ENCODE measurements around the gene NHLRC4.

Gene NHLRC4

DNA sequence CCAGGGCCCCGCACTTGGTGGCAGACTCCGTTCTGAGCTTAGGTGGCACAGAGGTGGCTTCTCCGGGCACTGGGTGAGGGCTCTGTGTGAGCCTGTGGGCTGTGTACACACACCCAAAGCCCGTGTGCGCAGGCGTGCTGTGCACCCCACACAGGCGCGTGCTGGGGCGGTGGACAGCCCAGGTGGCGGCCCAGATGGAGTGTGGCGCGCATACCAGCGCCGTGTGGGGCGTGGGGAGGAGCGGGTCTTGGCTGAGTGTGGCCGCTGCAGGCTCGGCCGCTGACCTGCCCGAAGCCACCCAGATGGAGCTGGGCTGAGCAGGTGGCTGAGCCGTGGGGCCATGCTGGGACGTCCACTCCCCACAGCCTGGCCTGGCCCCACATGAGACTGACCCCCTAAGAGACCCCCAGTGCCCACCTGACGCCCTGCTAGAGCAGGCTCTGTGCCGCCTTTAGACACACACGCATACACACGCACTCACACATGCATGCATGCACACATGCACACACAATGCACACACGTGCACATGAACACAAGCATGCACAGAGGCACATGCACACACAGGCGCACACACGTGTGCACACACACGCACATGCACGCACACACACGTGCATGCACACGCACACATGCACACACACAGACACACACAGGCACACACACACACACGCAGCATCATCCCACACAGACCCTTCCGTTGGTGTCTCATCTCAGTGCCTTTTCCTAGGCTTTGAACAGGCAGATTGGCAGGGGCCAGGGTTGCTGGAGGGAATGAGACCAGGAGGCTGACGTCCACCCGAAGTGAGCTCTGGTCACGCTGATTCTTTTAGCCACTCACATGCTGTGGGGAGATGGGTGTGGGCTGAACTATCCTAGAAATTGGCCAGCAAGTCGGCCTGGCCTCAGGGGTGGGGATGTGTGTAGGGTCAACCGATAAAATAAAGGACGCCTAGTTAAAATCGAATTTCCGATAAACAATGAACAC, 4.6 kb upstream of the NHLRC4 start:
- no peak overlapping the region for H3K4me3 ChIP-seq (ENCODE audit: extremely low read depth, insufficient read depth, low read length, poor library complexity, severe bottlenecking)
- peaks cover 19% of the 10 kb centered on the region for H3K4me1 ChIP-seq (ENCODE audit: control insufficient read depth, insufficient read depth, low read length, poor library complexity, severe bottlenecking)

DNA sequence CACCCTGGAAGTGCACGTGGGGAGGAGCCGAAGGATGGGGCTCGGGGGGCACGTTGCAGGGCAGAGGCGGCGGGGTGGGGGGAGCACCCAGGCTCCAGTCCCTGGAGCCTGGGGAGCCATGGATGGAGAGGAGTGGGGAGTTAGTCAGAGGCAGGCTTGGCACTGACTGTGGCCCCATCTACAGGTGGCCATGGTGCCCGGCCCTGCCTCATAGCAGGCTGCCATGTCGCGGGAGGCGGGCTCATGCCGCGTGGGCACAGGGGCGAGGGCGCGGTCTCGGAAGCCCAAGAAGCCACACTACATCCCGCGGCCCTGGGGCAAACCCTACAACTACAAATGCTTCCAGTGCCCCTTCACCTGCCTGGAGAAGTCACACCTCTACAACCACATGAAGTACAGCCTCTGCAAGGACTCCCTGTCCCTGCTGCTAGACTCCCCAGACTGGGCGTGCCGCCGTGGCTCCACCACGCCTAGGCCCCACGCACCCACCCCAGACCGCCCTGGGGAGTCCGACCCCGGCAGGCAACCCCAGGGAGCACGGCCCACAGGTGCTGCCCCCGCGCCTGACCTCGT, 3.6 kb upstream of the NHLRC4 start:
- Histone ChIP-seq H3K36me3 (ENCODE audit: control insufficient read depth, insufficient read depth, low read length) (no peaks in the 10 kb centered on the region), H3K4me1 (ENCODE audit: control insufficient read depth, insufficient read depth, low read length, poor library complexity, severe bottlenecking) (peaks cover 19% of the 10 kb centered on the region), H3K27ac (ENCODE audit: low read depth, low read length, severe bottlenecking) (no peak overlapping the region), H3K9me3 (ENCODE audit: control insufficient read depth, low read length) (no peaks in the 10 kb centered on the region), H3K4me3 (ENCODE audit: extremely low read depth, insufficient read depth, low read length, poor library complexity, severe bottlenecking) (no peak overlapping the region)
- WGBS, 2 experiments (ENCODE audit: insufficient coverage in 2 of 2), result 88 to 93% methylated on average over 25 of the region's 30 CpGs

More for the DNA sequence above, 4.6 kb upstream of the NHLRC4 start:
- no peaks in the 10 kb centered on the region for H3K9me3 ChIP-seq (ENCODE audit: control insufficient read depth, low read length)
- WGBS, 2 experiments (ENCODE audit: insufficient coverage in 2 of 2), result 89 to 93% methylated on average over 32 to 38 of the region's 43 CpGs
- H3K27ac ChIP-seq (ENCODE audit: low read depth, low read length, severe bottlenecking), result no peak overlapping the region
- H3K36me3 ChIP-seq (ENCODE audit: control insufficient read depth, insufficient read depth, low read length), result no peaks in the 10 kb centered on the region

DNA sequence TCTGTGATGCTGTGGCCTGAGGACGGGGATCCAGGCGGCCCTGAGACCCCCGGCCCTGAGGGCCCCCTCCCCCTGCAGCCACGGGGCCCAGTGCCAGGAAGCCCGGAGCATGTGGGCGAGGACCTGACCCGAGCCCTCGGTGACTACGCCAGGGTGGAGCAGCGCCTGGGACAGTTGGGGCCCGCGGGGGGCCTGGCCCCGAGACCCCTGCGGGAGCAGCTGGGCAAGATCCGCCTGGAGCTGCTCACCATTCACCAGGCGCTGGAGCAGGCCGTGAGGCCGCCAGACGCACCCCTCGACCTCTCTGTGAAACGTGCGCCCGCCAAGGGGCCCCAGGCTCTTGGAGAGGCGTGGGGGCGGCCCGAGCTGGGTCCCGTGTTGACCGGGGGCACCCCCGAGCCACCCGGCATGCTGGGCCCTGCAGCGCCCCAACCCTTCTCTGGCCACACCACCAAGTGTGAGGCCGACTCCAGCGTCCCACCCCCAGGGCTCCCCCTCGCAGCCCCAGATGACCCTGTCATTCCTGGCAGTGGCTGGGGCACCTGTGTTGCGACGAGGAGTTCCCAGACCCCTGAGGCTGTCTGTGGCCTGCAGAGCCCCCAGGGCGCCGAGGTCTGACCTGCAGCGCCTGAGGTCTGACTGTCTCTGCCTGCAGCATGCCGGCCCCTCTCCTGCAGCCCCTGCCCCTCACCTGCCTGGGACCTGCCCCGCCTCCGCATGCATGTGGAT, 2.0 kb upstream of the NHLRC4 start:
- no peaks in the 10 kb centered on the region for H3K36me3 ChIP-seq (ENCODE audit: control insufficient read depth, insufficient read depth, low read length)
- 93 to 95% methylated on average over 39 to 41 of the region's 42 CpGs for WGBS, 2 experiments (ENCODE audit: insufficient coverage in 2 of 2)
- H3K4me3 ChIP-seq (ENCODE audit: extremely low read depth, insufficient read depth, low read length, poor library complexity, severe bottlenecking), result no peak overlapping the region
- H3K27ac ChIP-seq (ENCODE audit: low read depth, low read length, severe bottlenecking), result no peak overlapping the region
- H3K9me3 ChIP-seq (ENCODE audit: control insufficient read depth, low read length), result no peaks in the 10 kb centered on the region
- H3K4me1 ChIP-seq (ENCODE audit: control insufficient read depth, insufficient read depth, low read length, poor library complexity, severe bottlenecking), result peaks cover 23% of the 10 kb centered on the region

DNA sequence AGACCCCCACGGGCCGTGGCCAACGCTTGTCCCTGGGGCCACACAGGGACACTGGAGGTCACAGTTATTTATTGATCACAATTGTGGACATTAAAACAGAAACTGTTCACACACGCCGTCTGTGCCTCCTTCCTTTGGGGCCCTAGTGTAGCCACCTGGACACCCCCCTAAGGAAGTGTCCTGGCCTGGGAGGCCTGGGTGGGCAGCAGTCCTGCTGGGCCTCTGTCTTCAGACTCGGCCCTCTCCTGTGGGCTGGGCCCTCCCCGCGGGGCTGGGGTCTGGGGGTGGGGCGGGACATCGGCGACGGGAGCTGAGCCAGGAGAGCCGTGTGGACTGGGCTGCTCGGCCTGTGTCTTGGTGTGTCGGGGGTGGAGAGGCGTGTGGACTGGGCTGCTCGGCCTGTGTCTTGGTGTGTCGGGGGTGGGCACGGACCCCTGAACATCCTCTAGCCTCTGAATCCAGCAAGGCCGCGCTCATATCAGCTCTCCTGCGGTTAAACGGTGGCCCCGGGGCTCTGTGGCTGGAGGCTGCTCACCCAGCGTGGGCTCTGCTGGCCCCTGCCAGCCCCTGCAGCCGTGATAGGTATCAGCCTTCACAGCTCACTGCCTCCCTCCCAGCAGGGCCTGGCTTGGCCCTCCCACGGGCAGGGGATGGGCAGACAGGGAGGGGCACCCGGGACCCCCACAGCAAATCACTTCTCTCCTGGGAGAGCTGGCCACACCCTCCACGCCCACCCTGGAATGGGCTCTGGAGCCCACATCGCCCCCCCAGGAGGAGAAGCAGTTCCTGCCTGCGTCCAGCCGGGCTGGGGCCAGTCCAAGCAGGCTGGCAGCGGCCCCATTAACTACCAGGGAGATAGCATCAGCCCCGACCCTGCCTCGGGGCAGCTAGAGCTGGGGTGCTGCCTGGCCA, 1.1 kb upstream of the NHLRC4 start:
- Histone ChIP-seq H3K9me3 (ENCODE audit: control insufficient read depth, low read length) (no peaks in the 10 kb centered on the region), H3K4me1 (ENCODE audit: control insufficient read depth, insufficient read depth, low read length, poor library complexity, severe bottlenecking) (peaks cover 23% of the 10 kb centered on the region), H3K27ac (ENCODE audit: low read depth, low read length, severe bottlenecking) (peak overlapping the region; percentile 72), H3K36me3 (ENCODE audit: control insufficient read depth, insufficient read depth, low read length) (no peaks in the 10 kb centered on the region), H3K4me3 (ENCODE audit: extremely low read depth, insufficient read depth, low read length, poor library complexity, severe bottlenecking) (no peak overlapping the region)
- 60 to 65% methylated on average over 29 of the region's 35 CpGs for WGBS, 2 experiments (ENCODE audit: insufficient coverage in 2 of 2)

GRCh38 chr16:567373-568256, 810 bp downstream of the NHLRC4 start:
- Histone ChIP-seq H3K4me3 (ENCODE audit: extremely low read depth, insufficient read depth, low read length, poor library complexity, severe bottlenecking) (no peak overlapping the region), H3K36me3 (ENCODE audit: control insufficient read depth, insufficient read depth, low read length) (no peaks in the 10 kb centered on the region), H3K4me1 (ENCODE audit: control insufficient read depth, insufficient read depth, low read length, poor library complexity, severe bottlenecking) (peaks cover 23% of the 10 kb centered on the region), H3K27ac (ENCODE audit: low read depth, low read length, severe bottlenecking) (no peak overlapping the region), H3K9me3 (ENCODE audit: control insufficient read depth, low read length) (no peaks in the 10 kb centered on the region)
- 95% methylated on average over 31 to 35 of the region's 35 CpGs for WGBS, 2 experiments (ENCODE audit: insufficient coverage in 2 of 2)

DNA sequence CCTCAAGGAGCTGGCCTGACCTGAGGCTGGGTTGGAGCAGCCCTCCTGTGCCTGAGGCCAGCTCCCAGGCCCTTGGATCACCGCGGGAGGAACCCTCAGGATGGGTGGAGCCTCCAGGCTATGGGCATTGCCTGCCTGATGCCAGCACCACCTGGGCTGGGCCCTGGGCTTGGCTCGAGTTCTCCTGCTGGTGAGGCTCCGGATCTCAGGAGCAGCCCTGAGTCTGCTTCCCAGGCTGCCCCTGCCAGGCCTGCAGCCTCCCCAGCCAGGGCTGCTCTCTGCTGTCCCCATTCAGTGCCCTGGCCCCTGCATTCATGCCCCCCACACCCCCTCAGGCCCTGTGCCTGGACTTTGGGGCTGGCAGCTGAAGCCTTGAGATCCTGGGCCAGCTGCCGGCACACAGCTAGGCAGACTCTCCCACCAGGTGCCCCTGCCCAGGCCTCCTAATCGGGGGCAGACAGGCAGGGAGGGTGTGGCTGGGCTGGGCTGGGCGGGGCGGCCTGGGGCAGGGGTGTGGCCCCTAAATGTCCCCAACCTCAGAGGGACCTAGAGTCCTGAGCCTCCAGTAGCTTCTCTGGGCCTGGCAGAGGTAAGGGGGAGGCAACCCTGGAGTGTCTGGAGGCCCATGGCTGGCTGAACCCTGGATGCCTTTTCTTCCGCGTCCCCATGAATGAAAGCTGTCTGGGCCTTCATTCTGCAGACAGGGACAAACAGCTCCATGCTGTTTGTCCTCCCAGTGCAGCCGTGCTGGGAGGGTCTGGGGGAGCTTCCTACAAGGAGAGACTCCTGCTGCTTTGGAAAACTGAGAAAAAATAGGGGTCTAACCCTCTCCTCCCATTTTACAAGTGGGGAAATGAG, 1.8 kb downstream of the NHLRC4 start:
- Histone ChIP-seq H3K4me3 (ENCODE audit: extremely low read depth, insufficient read depth, low read length, poor library complexity, severe bottlenecking) (peak overlapping the region; percentile 70), H3K27ac (ENCODE audit: low read depth, low read length, severe bottlenecking) (no peak overlapping the region), H3K36me3 (ENCODE audit: control insufficient read depth, insufficient read depth, low read length) (peaks cover 6% of the 10 kb centered on the region), H3K4me1 (ENCODE audit: control insufficient read depth, insufficient read depth, low read length, poor library complexity, severe bottlenecking) (peaks cover 23% of the 10 kb centered on the region), H3K9me3 (ENCODE audit: control insufficient read depth, low read length) (no peaks in the 10 kb centered on the region)
- WGBS, 2 experiments (ENCODE audit: insufficient coverage in 2 of 2), result 81% methylated on average over 8 to 9 of the region's 11 CpGs

GRCh38 chr16:569445-570254, 2.8 kb downstream of the NHLRC4 start, which contains the start of gene PIGQ:
TSS of gene PIGQ (plus strand) at chr16:569968. CDS start at chr16:574075, 4,107 bp downstream.
- Histone ChIP-seq H3K9me3 (ENCODE audit: control insufficient read depth, low read length) (no peaks in the 10 kb centered on the region), H3K4me1 (ENCODE audit: control insufficient read depth, insufficient read depth, low read length, poor library complexity, severe bottlenecking) (peaks cover 23% of the 10 kb centered on the region), H3K4me3 (ENCODE audit: extremely low read depth, insufficient read depth, low read length, poor library complexity, severe bottlenecking) (peak within 1 kb of the TSS; percentile 70), H3K27ac (ENCODE audit: low read depth, low read length, severe bottlenecking) (peak within 1 kb of the TSS; percentile 72), H3K36me3 (ENCODE audit: control insufficient read depth, insufficient read depth, low read length) (peaks cover 16% of the 10 kb centered on the region)
- WGBS, 2 experiments (ENCODE audit: insufficient coverage in 2 of 2), result 1 to 2% methylated on average over 59 to 66 of the region's 87 CpGs

- Histone ChIP-seq H3K9me3 (ENCODE audit: control insufficient read depth, low read length) (no peaks in the 10 kb centered on the region), H3K4me3 (ENCODE audit: extremely low read depth, insufficient read depth, low read length, poor library complexity, severe bottlenecking) (no peak overlapping the region), H3K36me3 (ENCODE audit: control insufficient read depth, insufficient read depth, low read length) (peaks cover 33% of the 10 kb centered on the region), H3K27ac (ENCODE audit: low read depth, low read length, severe bottlenecking) (no peak overlapping the region), H3K4me1 (ENCODE audit: control insufficient read depth, insufficient read depth, low read length, poor library complexity, severe bottlenecking) (peaks cover 4% of the 10 kb centered on the region)
- WGBS, 2 experiments (ENCODE audit: insufficient coverage in 2 of 2), result 84 to 94% methylated on average over 22 to 27 of the region's 27 CpGs
These were observed 6.3 kb downstream of the NHLRC4 start for GRCh38 chr16:572865-573650.

All from mesodermal cell (in vitro differentiated cells).